Measurements from ENCODE around the gene RPL28. TPM values are rescaled to one million over a fixed set of nuclear protein-coding genes. Genes with fewer than 3 reads are reported as not detected.
A peak's percentile ranks its signal among the peaks of the same experiment; 100 is the strongest.

RPL28 gene
- total RNA-seq, 4 donors from 2014 or later = 116 to 394 (median 283) TPM

GRCh38 chr19:55369653-55370304 is 16.0 kb upstream of the RPL28 start:
- Histone ChIP-seq H3K9me3 (no peaks in the 10 kb centered on the region), H3K27me3 (peaks cover 0 to 47% of the 10 kb centered on the region in 2 donors), H3K4me3 (peak overlapping the region in 3 of 4 donors; percentile 36 to 44 (median 42)), H3K4me1 (peaks cover 0 to 25% (median 8%) of the 10 kb centered on the region in 4 donors), H3K27ac (no peak overlapping the region), H3K36me3 (no peaks in the 10 kb centered on the region)
- no peak for DNase-seq
- no peak for TF ChIP-seq POLR2A (IDR thresholded peaks at IDR 0.05)
- no peak for TF ChIP-seq CTCF (IDR thresholded peaks at IDR 0.05)

- Histone ChIP-seq H3K4me3 (peak within 1 kb of the TSS in 3 of 4 donors; percentile 36 to 44 (median 42)), H3K4me1 (peaks cover 0 to 25% (median 8%) of the 10 kb centered on the region in 4 donors), H3K9me3 (no peaks in the 10 kb centered on the region), H3K27me3 (peaks cover 0 to 47% of the 10 kb centered on the region in 2 donors), H3K27ac (no peak within 1 kb of the TSS), H3K36me3 (no peaks in the 10 kb centered on the region)
- TF ChIP-seq POLR2A (IDR thresholded peaks at IDR 0.05) = no peak
- no peak for TF ChIP-seq CTCF (IDR thresholded peaks at IDR 0.05)
- DNase-seq = no peak
These were observed 15.3 kb upstream of the RPL28 start, which contains the start of gene IL11 for GRCh38 chr19:55370305-55370988. Gene IL11 (minus strand): TSS chr19:55370463. CDS start chr19:55370310, 153 bp downstream.

- no peaks in the 10 kb centered on the region for H3K36me3 ChIP-seq
- DNase-seq = no peak
- H3K4me1 ChIP-seq = peaks cover 0 to 27% (median 8%) of the 10 kb centered on the region in 4 donors
- TF ChIP-seq POLR2A (IDR thresholded peaks at IDR 0.05) = no peak
- no peak for TF ChIP-seq CTCF (IDR thresholded peaks at IDR 0.05)
- no peaks in the 10 kb centered on the region for H3K9me3 ChIP-seq
- H3K27ac ChIP-seq = no peak overlapping the region
- peaks cover 0 to 50% of the 10 kb centered on the region in 2 donors for H3K27me3 ChIP-seq
- H3K4me3 ChIP-seq = no peak overlapping the region
These were observed 13.2 kb upstream of the RPL28 start for GRCh38 chr19:55372316-55373081.

- no peak for DNase-seq
These were observed 12.3 kb upstream of the RPL28 start for GRCh38 chr19:55373306-55373992.

More at GRCh38 chr19:55373306-55373992, 12.3 kb upstream of the RPL28 start:
- H3K4me3 ChIP-seq = no peak overlapping the region
- H3K27ac ChIP-seq = no peak overlapping the region
- peaks cover 0 to 31% (median 8%) of the 10 kb centered on the region in 4 donors for H3K4me1 ChIP-seq
- no peak for TF ChIP-seq CTCF (IDR thresholded peaks at IDR 0.05)
- no peak for TF ChIP-seq POLR2A (IDR thresholded peaks at IDR 0.05)
- no peaks in the 10 kb centered on the region for H3K9me3 ChIP-seq
- H3K27me3 ChIP-seq = peaks cover 0 to 48% of the 10 kb centered on the region in 2 donors
- no peaks in the 10 kb centered on the region for H3K36me3 ChIP-seq
